ENCODE measurements around the gene ZFP2. TPM values are rescaled to one million over a fixed set of nuclear protein-coding genes. Genes with fewer than 3 reads are reported as not detected.
A peak's percentile ranks its signal among the peaks of the same experiment; 100 is the strongest.
"Not testable (repeated sequence)": the region's sequence is repeated elsewhere in the genome, so short reads cannot be mapped to it uniquely, and the experiment has no call there.

The ZFP2 gene
- total and polyA plus RNA-seq, 2 donors (not counting 3 experiments of a cell fraction or from before 2014, with no cell fraction given) = 0.07 to 0.75 TPM

DNA sequence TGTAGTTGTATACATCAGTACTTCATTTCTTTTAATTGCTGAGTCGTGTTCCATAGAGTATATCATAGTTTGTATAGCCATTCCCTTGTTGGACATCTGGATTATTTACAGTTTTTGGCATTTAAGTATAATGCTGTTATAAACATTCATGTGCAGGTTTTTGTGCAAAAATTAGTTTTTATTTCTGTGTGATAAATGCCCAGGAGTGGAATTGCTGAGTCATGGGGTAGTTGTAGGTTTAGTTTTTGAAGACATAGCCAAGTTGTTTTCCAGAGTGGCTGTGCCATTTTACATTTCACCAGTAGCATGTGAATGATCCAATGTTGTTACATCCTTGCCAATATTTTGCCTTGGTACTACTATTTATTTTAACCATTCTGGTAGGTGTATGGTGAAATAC is 23.4 kb upstream of the ZFP2 start:
- Histone ChIP-seq H3K9me1 (replicated peaks; ENCODE audit: control insufficient read depth, extremely low read depth, insufficient read depth, low read length) (no peaks in the 10 kb centered on the region), H2AFZ (ENCODE audit: low read depth, low read length) (no peak overlapping the region), H3K9me3 (replicated peaks; ENCODE audit: control insufficient read depth, insufficient read depth, low read length) (peaks cover 8% of the 10 kb centered on the region), H3K4me2 (ENCODE audit: insufficient read depth, low read length) (no peak overlapping the region), H4K20me1 (replicated peaks; ENCODE audit: control insufficient read depth, extremely low read depth, insufficient read depth, low read length) (no peaks in the 10 kb centered on the region), H3K4me3 (replicated peaks in 1 of 3; ENCODE audit: insufficient read depth in 1 of 3, low read depth in 1 of 3, low read length in 3 of 3) (no peak overlapping the region), H3K36me3 (ENCODE audit: control insufficient read depth in 2 of 2, extremely low read depth in 1 of 2, insufficient read depth in 2 of 2, low read length in 2 of 2) (peaks cover 15 to 26% of the 10 kb centered on the region in 2 experiments), H3K79me2 (ENCODE audit: control insufficient read depth, insufficient read depth, low read length) (peaks cover 10% of the 10 kb centered on the region), H3K9ac (replicated peaks; ENCODE audit: extremely low read depth, insufficient read depth, low read length) (no peak overlapping the region), H3K4me1 (ENCODE audit: control insufficient read depth, extremely low read depth, insufficient read depth, low read length) (no peaks in the 10 kb centered on the region), H3K27me3 (ENCODE audit: control insufficient read depth in 2 of 2, insufficient read depth in 2 of 2, low read length in 2 of 2) (no peaks in the 10 kb centered on the region), H3K27ac (ENCODE audit: insufficient read depth, low read depth, low read length) (no peak overlapping the region)
- DNase-seq (ENCODE audit: low read depth, low spot score) (no peak), FAIRE-seq (no peak)
- BruUV-seq (replicated peaks) = no TSS peak
- intact Hi-C loops (cut with micrococcal nuclease) = no loop called here
- dilution Hi-C loops (cut with MboI; ENCODE audit: extremely low pct_ligation_motif_present, low sequenced_read_pairs) = no loop called here
- no peak for TF ChIP-seq MYC (IDR thresholded peaks at IDR 0.05; ENCODE audit: low read depth, low read length)
- TF ChIP-seq, protein P1, sequence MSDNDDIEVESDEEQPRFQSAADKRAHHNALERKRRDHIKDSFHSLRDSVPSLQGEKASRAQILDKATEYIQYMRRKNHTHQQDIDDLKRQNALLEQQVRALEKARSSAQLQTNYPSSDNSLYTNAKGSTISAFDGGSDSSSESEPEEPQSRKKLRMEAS (IDR thresholded peaks at IDR 0.05; ENCODE audit: insufficient read depth, insufficient read length) = no peak
- no peak for TF ChIP-seq EZH2 (IDR thresholded peaks at IDR 0.05; ENCODE audit: borderline replicate concordance, low read depth, low read length, severe bottlenecking)
- TF ChIP-seq JUN (IDR thresholded peaks at IDR 0.05; ENCODE audit: borderline replicate concordance, insufficient read depth, insufficient read length, low read depth) = no peak
- no peak for TF ChIP-seq FOS (IDR thresholded peaks at IDR 0.05; ENCODE audit: borderline replicate concordance, insufficient read depth, low read length)
- TF ChIP-seq POLR2AphosphoS5 (IDR thresholded peaks at IDR 0.05; ENCODE audit: insufficient read depth, low read depth, low read length) = no peak
- TF ChIP-seq, protein P2, sequence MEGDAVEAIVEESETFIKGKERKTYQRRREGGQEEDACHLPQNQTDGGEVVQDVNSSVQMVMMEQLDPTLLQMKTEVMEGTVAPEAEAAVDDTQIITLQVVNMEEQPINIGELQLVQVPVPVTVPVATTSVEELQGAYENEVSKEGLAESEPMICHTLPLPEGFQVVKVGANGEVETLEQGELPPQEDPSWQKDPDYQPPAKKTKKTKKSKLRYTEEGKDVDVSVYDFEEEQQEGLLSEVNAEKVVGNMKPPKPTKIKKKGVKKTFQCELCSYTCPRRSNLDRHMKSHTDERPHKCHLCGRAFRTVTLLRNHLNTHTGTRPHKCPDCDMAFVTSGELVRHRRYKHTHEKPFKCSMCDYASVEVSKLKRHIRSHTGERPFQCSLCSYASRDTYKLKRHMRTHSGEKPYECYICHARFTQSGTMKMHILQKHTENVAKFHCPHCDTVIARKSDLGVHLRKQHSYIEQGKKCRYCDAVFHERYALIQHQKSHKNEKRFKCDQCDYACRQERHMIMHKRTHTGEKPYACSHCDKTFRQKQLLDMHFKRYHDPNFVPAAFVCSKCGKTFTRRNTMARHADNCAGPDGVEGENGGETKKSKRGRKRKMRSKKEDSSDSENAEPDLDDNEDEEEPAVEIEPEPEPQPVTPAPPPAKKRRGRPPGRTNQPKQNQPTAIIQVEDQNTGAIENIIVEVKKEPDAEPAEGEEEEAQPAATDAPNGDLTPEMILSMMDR (IDR thresholded peaks at IDR 0.05; ENCODE audit: extremely low read depth in 1 of 2, insufficient read depth in 1 of 2, low read depth in 1 of 2, low read length in 2 of 2) = no peak
- no peak for TF ChIP-seq GATA2 (IDR thresholded peaks at IDR 0.05; ENCODE audit: insufficient read depth, insufficient read length, low read depth, low read length)
- no peak for TF ChIP-seq POLR2A (IDR thresholded peaks at IDR 0.05; ENCODE audit: low read depth, low read length)
- POLR2A ChIA-PET = no interaction called here
- CTCF ChIA-PET = no interaction called here

DNA sequence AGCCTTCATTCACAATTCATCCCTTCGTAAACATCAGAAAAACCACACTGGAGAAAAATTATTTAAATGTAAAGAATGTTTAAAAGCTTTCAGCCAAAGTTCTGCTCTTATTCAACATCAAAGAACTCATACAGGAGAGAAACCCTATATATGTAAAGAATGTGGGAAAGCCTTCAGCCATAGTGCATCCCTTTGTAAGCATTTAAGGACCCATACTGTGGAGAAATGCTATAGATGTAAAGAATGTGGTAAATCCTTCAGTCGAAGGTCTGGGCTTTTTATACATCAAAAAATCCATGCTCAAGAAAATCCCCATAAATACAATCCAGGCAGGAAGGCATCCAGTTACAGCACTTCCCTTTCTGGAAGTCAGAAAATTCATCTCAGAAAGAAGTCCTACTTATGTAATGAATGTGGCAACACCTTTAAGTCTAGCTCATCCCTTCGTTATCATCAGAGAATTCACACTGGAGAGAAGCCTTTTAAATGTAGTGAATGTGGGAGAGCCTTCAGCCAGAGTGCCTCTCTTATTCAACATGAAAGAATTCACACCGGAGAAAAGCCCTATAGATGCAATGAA is 12.5 kb upstream of the ZFP2 start:
- H3K36me3 ChIP-seq (ENCODE audit: control insufficient read depth in 2 of 2, extremely low read depth in 1 of 2, insufficient read depth in 2 of 2, low read length in 2 of 2) = peaks cover 3 to 13% of the 10 kb centered on the region in 2 experiments
- H2AFZ ChIP-seq (ENCODE audit: low read depth, low read length); H3K4me2 ChIP-seq (ENCODE audit: insufficient read depth, low read length); H3K4me3 ChIP-seq (replicated peaks in 1 of 3; ENCODE audit: insufficient read depth in 1 of 3, low read depth in 1 of 3, low read length in 3 of 3); CTCF ChIA-PET; dilution Hi-C loops (cut with MboI; ENCODE audit: extremely low pct_ligation_motif_present, low sequenced_read_pairs); H3K9ac ChIP-seq (replicated peaks; ENCODE audit: extremely low read depth, insufficient read depth, low read length); DNase-seq (ENCODE audit: low read depth, low spot score); POLR2A ChIA-PET; H4K20me1 ChIP-seq (replicated peaks; ENCODE audit: control insufficient read depth, extremely low read depth, insufficient read depth, low read length); H3K4me1 ChIP-seq (ENCODE audit: control insufficient read depth, extremely low read depth, insufficient read depth, low read length); intact Hi-C loops (cut with micrococcal nuclease); H3K27ac ChIP-seq (ENCODE audit: insufficient read depth, low read depth, low read length); FAIRE-seq; H3K27me3 ChIP-seq (ENCODE audit: control insufficient read depth in 2 of 2, insufficient read depth in 2 of 2, low read length in 2 of 2); H3K79me2 ChIP-seq (ENCODE audit: control insufficient read depth, insufficient read depth, low read length); H3K9me1 ChIP-seq (replicated peaks; ENCODE audit: control insufficient read depth, extremely low read depth, insufficient read depth, low read length): not testable (repeated sequence)
- BruUV-seq (replicated peaks) = TSS peak; percentile 10
- H3K9me3 ChIP-seq (replicated peaks; ENCODE audit: control insufficient read depth, insufficient read depth, low read length) = peaks cover 22% of the 10 kb centered on the region
